Measurements from ENCODE around the gene KLHDC10. TPM values are rescaled to one million over a fixed set of nuclear protein-coding genes. Genes with fewer than 3 reads are reported as not detected.
"Not testable (repeated sequence)": the region's sequence is repeated elsewhere in the genome, so short reads cannot be mapped to it uniquely, and the experiment has no call there.

KLHDC10 gene
- total RNA-seq, 1 donor from 2014 or later, result 13.0 TPM

DNA sequence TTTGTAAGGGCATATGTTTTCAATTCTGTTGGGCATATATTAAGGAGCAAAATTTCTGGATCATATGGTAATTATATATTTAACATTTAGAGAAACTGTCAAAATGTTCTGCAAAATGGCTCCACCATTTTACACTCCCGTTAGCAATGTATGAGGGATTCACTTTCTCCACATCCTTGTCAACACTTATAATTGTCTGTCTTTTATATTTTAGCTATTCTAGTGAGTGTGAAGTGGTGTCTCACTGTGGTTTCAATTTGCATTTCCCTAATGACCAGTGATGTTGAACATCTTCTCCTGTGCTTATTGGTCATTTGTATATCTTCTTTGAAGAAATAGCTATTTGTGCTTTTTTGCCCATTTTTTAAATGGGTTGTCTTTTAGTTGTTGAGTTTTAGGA is 8.1 kb upstream of the KLHDC10 start:
- TF ChIP-seq, protein P1, sequence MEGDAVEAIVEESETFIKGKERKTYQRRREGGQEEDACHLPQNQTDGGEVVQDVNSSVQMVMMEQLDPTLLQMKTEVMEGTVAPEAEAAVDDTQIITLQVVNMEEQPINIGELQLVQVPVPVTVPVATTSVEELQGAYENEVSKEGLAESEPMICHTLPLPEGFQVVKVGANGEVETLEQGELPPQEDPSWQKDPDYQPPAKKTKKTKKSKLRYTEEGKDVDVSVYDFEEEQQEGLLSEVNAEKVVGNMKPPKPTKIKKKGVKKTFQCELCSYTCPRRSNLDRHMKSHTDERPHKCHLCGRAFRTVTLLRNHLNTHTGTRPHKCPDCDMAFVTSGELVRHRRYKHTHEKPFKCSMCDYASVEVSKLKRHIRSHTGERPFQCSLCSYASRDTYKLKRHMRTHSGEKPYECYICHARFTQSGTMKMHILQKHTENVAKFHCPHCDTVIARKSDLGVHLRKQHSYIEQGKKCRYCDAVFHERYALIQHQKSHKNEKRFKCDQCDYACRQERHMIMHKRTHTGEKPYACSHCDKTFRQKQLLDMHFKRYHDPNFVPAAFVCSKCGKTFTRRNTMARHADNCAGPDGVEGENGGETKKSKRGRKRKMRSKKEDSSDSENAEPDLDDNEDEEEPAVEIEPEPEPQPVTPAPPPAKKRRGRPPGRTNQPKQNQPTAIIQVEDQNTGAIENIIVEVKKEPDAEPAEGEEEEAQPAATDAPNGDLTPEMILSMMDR (IDR thresholded peaks at IDR 0.05), result no peak

DNA sequence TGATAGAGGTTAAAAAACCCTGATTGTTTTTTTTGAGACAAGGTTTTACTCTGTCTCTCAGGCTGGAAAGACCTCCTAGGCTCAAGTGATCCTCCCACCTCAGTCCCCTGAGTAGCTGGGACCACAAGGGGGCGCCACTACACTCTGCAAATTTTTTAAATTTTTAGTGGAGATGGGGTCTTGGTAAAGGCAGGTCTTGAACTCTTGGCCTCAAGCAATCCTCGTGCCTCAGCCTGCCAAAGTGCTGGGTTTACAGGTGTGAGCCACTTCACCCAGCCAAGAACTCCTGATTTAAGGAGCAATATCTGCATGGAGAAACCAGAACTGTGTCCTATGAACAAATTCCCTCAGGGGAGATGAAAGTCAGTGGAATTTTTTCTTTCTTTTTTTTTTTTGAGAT is 7.3 kb upstream of the KLHDC10 start:
- TF ChIP-seq, protein P1 (IDR thresholded peaks at IDR 0.05), result peak in 2 of 3 experiments; percentile 50 to 52
- H3K27me3 ChIP-seq, result no peaks in the 10 kb centered on the region
- intact Hi-C loops (cut with DNase I), result no loop called here
- H3K27ac ChIP-seq, result no peak overlapping the region
- H3K36me3 ChIP-seq, result no peaks in the 10 kb centered on the region
- no peaks in the 10 kb centered on the region for H3K9me3 ChIP-seq
- DNase-seq (ENCODE audit: low spot score in 2 of 2), result no peak
- H3K4me1 ChIP-seq, result no peaks in the 10 kb centered on the region
- H3K4me3 ChIP-seq, result no peak overlapping the region

More for the DNA sequence above, 8.1 kb upstream of the KLHDC10 start:
- Histone ChIP-seq H3K4me1 (no peaks in the 10 kb centered on the region), H3K27ac (no peak overlapping the region), H3K4me3 (no peak overlapping the region), H3K9me3 (no peaks in the 10 kb centered on the region), H3K36me3 (no peaks in the 10 kb centered on the region), H3K27me3 (no peaks in the 10 kb centered on the region)
- no peak for DNase-seq (ENCODE audit: low spot score in 2 of 2)
- intact Hi-C loops (cut with DNase I), result no loop called here

DNA sequence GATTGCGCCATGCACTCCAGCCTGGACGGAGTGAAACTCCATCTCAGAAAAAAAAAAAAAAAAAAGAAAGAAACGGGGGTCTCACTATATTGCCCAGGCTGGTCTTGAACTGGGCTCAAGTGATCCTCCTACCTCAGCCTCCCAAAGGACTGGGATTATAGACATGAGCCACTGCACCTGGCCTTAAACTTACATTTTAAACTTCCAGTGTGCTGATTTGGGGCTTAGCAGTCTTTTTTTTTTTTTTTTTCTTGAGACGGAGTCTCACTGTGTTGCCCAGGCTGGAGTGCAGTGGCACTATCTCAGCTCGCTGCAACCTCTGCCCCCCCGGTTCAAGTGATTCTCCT is 5.8 kb upstream of the KLHDC10 start:
- H3K27ac ChIP-seq; H3K4me3 ChIP-seq; DNase-seq (ENCODE audit: low spot score in 2 of 2); H3K27me3 ChIP-seq; H3K4me1 ChIP-seq; intact Hi-C loops (cut with DNase I); H3K9me3 ChIP-seq; H3K36me3 ChIP-seq: not testable (repeated sequence)

DNA sequence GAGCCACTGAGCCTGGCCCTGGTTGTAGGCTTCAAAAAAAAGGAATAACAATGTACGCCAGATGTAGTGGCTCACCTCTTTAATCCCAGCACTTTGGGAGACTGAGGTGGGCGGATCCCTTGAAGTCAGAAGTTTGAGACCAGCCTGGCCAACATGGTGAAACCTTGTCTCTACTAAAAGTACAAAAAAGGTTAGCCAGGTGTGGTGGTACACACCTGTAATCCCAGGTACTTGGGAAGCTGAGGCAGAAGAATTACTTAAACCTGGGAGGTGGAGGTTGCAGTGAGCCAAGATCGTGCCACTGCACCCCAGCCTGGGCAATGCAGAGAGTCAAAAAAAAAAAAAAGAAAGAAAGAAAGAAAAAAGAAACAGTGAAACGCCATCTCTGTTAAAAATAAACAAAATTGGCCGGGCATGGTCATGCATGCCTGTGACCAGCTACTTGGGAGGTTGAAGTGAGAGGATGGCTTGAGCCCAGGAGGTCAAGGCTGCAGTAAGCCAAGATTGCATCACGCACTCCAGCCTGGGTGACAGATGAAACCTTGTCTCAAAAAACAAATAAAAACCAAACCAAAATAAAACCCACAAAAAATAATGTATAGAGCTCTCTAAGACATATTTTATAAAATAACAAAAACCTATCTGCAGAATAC is 4.7 kb upstream of the KLHDC10 start:
- TF ChIP-seq, protein P1 (IDR thresholded peaks at IDR 0.05), result no peak
- Histone ChIP-seq H3K4me3 (no peak overlapping the region), H3K27me3 (no peaks in the 10 kb centered on the region), H3K9me3 (no peaks in the 10 kb centered on the region), H3K4me1 (peaks cover 0 to 5% of the 10 kb centered on the region in 2 donors), H3K36me3 (no peaks in the 10 kb centered on the region), H3K27ac (no peak overlapping the region)
- intact Hi-C loops (cut with DNase I), result no loop called here
- no peak for DNase-seq (ENCODE audit: low spot score in 2 of 2)

DNA sequence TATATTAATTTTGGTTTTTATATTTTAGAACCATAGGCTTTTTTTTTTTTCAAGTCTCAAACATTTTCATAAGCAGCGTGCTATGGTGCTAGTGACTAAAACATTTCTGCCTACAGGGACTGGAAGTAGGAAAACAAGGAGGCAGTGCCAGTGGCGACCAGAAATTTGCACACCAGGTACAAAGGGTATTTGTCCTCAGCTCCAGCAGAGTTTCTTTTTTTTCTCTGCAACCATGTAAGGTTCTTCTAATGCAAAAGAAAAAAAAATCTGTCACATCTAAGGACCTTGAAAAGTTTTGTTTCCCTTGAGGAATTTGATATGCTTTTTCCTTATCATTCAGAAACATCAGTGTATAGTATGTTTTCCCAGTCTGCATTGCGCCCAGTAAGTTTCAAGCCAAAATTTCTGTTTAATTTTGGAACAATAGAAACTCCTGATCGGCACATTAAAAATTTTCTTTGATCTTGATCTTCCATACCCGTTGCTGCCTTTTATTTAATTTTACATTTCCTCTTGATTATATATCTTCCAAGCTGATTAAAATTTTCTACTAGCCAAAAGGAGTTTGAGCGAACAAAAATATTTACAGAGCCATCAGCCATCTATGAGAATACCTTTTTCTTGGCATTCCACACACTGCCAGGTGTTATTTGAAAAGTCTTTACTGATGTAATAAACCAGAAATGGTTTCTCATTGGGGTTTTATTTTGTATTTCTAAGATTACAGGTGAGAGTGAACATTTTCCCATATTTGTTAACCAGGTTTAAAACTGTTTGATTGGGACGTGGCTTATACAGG is 956 bp upstream of the KLHDC10 start:
- intact Hi-C loops (cut with DNase I), result no loop called here
- no peaks in the 10 kb centered on the region for H3K9me3 ChIP-seq
- peak overlapping the region; percentile 93 to 99 for H3K4me3 ChIP-seq
- no peak for DNase-seq (ENCODE audit: low spot score in 2 of 2)
- H3K27me3 ChIP-seq, result no peaks in the 10 kb centered on the region
- TF ChIP-seq, protein P1 (IDR thresholded peaks at IDR 0.05), result no peak
- H3K27ac ChIP-seq, result peak overlapping the region; percentile 64 to 85
- H3K36me3 ChIP-seq, result no peaks in the 10 kb centered on the region
- peaks cover 0 to 19% of the 10 kb centered on the region in 2 donors for H3K4me1 ChIP-seq

Measured in ascending aorta (tissue), 2 donors.